ENCODE data around the gene NAT14. TPM values are rescaled to one million over a fixed set of nuclear protein-coding genes. Genes with fewer than 3 reads are reported as not detected.

Gene NAT14
- total RNA-seq, 1 donor from 2014 or later = 5.6 TPM

DNA sequence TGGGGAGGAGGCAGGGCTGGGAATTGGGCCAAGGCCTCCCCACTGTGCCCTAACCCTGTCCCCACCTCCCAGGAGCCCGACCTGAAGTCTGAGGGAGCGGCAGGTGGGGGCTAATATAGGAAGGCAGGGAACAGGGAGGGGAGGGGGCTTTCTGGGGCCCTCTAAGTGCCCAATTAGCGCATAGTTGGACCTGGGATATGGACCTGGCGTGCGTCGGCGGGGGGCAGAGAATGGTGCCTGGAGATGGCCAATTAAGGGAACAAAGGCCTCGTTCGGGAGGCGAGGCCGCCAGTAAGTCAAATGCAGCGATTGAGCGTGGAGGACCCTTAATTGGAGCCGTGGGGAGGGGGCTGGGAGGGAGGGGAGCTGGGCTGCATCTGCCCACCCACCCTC, 20.3 kb upstream of the NAT14 start, which contains the start of gene C19orf85:
Gene C19orf85, minus strand, starts transcription at position 90 of the 393 bp plus-strand sequence. CDS start 197 bp downstream, outside the sequence.
- DNase-seq (ENCODE audit: missing footprints) (no peak), ATAC-seq (no peak)
- intact Hi-C loops (cut with DNase I) = loop anchor here (5.0 kb wide), 1 partner anchor 168 kb away; no protein-coding TSS in a partner anchor

DNA sequence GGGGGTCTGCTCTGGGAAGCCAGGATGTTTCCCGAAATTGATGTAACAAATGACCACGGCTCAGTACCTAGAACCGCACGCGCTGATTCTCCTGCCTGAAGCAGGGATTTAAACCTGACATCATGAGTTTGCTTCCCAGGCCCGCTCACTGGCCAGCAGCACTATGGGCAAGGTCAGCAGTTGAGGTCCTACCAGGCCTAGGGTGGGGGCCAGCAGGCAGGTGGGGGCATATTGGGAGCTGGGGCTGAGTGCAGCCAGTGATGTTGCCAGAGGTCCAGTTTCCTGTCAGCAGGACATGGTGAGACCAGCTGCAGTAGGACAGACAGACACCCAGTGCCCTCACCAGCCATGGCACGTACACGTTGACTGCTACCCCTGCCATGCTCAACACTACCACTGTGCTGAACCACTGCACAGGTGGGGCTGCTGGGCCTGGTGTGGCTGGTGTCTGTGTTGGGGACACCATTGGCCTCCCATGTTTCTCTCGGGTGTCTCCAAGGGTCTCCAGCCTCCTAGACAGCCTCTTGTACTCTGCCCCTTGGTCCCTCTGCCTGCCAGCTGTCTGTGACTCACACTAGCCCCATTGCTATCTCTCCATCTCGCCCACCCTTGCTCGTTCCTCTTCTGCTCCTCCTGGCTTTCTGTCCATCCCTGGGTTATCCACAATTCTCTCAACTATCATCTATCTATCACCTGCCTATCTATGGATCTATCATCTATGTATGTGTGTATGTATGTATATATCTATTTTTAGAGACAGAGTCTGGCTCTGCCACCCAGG, 19.3 kb upstream of the NAT14 start:
- intact Hi-C loops (cut with DNase I) = loop anchor here (2.0 kb wide), 1 partner anchor 39 kb away; no protein-coding TSS in a partner anchor
- DNase-seq (ENCODE audit: missing footprints) (peak; percentile 49), ATAC-seq (no peak)

- intact Hi-C loops (cut with DNase I) = loop anchor here (2.0 kb wide), 1 partner anchor 39 kb away; no protein-coding TSS in a partner anchor
- DNase-seq (ENCODE audit: missing footprints) (no peak), ATAC-seq (no peak)
Measured at GRCh38 chr19:55466241-55466614, 18.8 kb upstream of the NAT14 start.

DNA sequence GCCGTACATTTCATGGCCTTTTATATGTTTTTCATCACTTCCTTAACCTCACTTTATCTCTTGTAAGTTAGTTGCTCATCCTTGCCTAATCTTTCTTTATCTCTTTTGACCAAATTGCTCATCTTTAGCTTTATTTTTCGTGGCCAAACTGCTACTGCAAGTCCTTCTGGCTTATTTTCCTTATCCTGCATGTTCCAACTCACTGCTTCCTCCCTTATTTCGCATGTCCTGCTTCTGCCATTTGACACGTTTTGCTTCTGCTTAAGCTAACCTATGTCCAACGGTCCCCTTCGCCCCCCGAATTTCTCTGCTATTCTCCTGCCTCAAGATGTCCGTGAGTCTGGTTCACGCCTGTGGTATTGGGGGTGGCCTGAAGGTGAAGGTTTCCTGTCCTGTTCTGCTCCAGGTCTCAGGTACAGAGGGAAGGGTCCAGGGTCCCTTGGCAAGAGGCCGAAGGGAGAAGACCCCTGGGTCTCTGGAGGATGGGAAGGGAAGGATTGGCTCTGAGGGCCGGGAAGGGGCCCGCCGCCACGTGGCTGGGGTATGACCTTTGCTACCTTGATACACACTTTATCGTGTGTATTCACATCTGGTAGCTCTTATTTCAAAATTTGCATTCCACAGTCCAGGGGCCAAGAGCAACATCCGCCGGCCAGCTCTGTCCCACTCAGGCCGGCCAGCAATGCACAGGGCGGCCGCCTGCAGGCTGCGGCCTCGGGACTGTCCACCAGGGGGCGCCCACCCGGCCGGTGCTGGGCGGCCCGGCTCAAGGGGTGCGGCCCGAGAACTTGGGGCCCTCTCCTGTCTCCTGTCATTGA, 17.5 kb upstream of the NAT14 start:
- DNase-seq (ENCODE audit: missing footprints) (peak; percentile 92), ATAC-seq (peak; percentile 89)
- intact Hi-C loops (cut with DNase I) = loop anchor here (2.0 kb wide), 1 partner anchor 37 kb away; no protein-coding TSS in a partner anchor

DNA sequence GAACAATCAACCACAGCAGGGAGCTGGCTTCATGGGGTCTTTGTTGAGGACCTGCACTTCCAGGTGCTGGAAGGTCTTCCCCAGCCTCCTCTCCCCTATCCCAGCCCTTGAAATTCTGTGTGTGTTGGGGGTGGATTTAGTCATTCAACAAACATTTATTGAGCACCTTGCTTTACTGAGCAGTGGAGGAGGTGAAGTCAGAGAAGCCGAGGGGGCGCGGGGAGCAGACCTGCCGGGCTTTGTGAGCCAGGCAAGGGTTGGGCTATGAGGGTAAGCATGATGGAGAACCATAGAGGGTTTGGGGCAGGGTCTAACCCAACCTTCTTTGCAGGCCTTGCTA, 17.0 kb upstream of the NAT14 start:
- intact Hi-C loops (cut with DNase I) = no loop called here
- ATAC-seq (no peak), DNase-seq (ENCODE audit: missing footprints) (no peak)

GRCh38 chr19:55471266-55471665, 13.7 kb upstream of the NAT14 start:
- no peak for ATAC-seq
- intact Hi-C loops (cut with DNase I) = no loop called here
- peak; percentile 35 for DNase-seq (ENCODE audit: missing footprints)

- no peak for ATAC-seq
- intact Hi-C loops (cut with DNase I) = no loop called here
Measured at GRCh38 chr19:55472463-55472862, 12.5 kb upstream of the NAT14 start.

GRCh38 chr19:55473225-55474012, 11.6 kb upstream of the NAT14 start:
- ATAC-seq (no peak), DNase-seq (ENCODE audit: missing footprints) (peak; percentile 45)
- intact Hi-C loops (cut with DNase I) = no loop called here

More at GRCh38 chr19:55472463-55472862, 12.5 kb upstream of the NAT14 start:
- DNase-seq (ENCODE audit: missing footprints) = peak; percentile 3

DNA sequence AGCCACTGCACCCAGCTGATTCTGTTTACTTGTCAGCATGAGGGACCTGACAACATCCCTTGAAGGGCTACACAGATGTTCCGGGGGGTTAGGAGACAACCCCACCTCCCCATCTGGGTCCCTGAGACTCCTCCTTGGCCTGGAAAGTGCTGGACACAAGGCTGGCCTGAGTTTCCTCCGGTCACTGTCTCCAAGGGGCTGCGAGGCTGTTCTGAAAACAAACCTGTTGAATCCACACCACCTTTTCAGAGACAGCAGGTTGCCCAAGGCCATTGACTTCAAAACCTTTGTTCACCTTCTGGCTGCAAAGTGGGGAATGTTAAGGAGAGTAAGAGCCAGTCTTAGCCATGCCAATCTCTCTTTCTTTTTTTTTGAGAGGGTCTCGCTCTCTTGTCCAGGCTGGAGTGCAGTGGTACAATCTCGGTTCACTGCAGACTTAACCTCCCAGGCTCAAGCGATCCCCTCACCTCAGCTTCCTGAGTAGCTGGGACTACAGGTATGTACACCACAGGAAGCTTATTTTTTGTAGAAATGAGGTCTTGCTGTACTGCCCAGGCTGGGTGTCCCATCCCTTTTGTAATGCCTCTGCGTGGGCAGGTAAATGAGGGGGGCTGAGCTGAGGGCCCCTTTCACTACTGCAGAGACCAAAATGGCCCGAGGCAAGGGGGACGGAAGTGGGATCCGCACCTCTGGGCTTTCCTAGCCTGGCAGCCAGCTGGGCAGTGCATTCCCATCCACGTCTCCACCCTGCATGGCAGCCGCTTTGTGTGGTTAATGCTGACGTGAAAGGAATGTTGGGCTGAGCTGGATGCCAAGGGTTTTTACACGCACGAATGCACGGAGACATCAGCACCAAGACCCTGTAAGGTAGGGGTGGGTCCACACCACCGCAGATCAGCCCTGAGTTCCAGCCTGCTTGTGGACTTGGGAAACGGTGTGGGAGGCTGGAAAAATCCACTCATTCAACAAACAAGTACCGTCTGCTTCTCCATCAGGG, 10.4 kb upstream of the NAT14 start:
- intact Hi-C loops (cut with DNase I) = no loop called here
- ATAC-seq (no peak), DNase-seq (ENCODE audit: missing footprints) (peak; percentile 27)

- peak; percentile 100 for DNase-seq (ENCODE audit: missing footprints)
- peak; percentile 97 for ATAC-seq
- intact Hi-C loops (cut with DNase I) = no loop called here
Measured at GRCh38 chr19:55476100-55476775, 8.8 kb upstream of the NAT14 start, which contains the start of gene ZNF628. Gene ZNF628, plus strand, starts transcription at chr19:55476617. Its CDS starts 3,294 bp downstream, at chr19:55479911.

GRCh38 chr19:55477905-55478304, 7.1 kb upstream of the NAT14 start:
- DNase-seq (ENCODE audit: missing footprints) = peak; percentile 30
- intact Hi-C loops (cut with DNase I) = no loop called here
- no peak for ATAC-seq

- intact Hi-C loops (cut with DNase I) = no loop called here
- peak; percentile 58 for DNase-seq (ENCODE audit: missing footprints)
- ATAC-seq = no peak
Measured at GRCh38 chr19:55478364-55478763, 6.6 kb upstream of the NAT14 start.

GRCh38 chr19:55479045-55479444, 5.9 kb upstream of the NAT14 start:
- intact Hi-C loops (cut with DNase I) = no loop called here
- ATAC-seq (no peak), DNase-seq (ENCODE audit: missing footprints) (peak; percentile 31)

DNA sequence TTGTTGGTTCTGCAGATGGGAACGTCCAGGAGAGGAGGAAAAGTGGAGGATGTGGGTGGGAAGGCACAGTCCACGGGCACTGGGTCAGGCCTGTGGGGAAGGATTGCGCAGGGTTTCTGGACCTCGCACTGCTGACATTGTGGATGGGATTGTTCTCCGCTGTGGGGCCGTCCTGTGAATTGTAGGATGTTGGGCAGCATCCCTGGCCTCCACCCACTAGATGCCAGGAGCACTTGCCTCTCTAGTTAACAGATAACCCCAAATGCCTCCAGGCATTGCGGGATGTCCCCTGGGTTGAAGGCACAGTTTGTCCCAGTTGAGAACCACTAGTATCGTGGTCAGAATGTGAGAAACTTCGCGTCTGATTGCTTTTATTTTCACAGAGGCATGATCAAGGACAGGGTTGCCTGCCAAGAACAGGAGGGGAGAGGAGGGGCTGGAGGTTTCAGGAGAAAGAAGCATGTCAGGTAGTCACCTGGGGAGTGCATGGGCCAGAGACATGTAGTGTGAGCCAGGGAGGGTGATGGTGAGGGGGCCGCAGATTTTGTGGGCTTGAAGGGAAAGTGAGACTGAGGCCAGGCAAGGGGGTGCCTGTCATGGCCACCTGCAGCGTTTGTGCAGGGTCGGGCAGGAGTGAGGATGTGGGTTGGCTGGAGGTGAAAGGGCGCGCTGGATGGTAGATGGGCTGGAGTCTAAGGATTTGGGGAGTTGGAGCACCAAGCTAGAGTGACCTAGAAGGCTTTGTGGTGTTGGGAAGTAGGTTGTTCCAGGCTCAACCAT, 5.3 kb upstream of the NAT14 start:
- intact Hi-C loops (cut with DNase I) = no loop called here
- ATAC-seq = no peak
- peak; percentile 52 for DNase-seq (ENCODE audit: missing footprints)

DNA sequence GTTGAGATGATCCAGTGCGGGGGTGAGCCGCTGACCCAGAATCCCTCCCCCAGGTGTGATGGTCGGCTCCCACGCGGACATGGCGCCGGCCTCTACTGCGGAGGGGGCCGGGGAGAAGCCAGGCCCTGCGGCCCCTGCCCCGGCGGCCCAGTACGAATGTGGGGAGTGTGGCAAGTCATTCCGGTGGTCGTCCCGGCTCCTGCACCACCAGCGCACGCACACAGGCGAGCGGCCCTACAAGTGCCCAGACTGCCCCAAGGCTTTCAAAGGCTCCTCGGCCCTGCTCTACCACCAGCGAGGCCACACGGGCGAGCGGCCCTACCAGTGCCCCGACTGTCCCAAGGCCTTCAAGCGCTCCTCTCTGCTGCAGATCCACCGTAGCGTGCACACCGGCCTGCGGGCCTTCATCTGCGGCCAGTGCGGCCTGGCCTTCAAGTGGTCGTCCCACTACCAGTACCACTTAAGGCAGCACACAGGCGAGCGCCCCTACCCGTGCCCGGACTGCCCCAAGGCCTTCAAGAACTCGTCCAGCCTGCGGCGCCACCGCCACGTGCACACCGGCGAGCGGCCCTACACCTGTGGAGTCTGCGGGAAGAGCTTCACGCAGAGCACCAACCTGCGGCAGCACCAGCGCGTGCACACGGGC, 3.7 kb upstream of the NAT14 start:
- ATAC-seq = no peak
- peak; percentile 64 for DNase-seq (ENCODE audit: missing footprints)

GRCh38 chr19:55481794-55482155, 3.2 kb upstream of the NAT14 start:
- ATAC-seq (no peak), DNase-seq (ENCODE audit: missing footprints) (peak; percentile 37)
- intact Hi-C loops (cut with DNase I) = no loop called here

More for the DNA sequence above, 3.7 kb upstream of the NAT14 start:
- intact Hi-C loops (cut with DNase I) = no loop called here

Data from Right ventricle myocardium inferior (tissue), 1 donor.